GM12873 (cell line): ENCODE data around the gene ADGRV1.

ENCODE experiments used
- TF ChIP-seq, protein P1 (sequence below): IDR thresholded peaks from 2 replicates; pipeline ENCODE4 v1.5.1; 2012; ENCODE audit warnings: low read depth, mild to moderate bottlenecking, moderate library complexity, low read length, control low read depth; ENCODE audit not compliant: insufficient read depth; ENCODE audit errors: missing control alignments

The ADGRV1 gene

DNA sequence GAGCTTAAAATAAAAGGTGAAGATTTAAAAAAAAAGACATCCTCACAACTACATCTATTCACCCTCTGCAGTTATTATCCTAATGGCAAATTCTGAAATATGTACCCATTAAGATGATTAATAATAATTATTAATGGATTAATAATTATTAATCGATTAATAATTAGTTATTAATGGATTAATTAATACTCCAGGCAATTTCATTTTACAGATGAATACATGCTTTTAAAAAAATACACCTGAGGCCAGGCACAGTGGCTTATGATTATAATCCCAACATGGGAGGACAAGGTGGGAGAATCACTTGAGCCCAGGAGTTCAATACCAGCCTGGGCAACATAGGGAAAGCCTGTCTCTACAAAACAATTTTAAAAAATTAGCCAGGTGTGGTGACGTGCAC is 642.1 kb downstream of the ADGRV1 start:
- TF ChIP-seq, protein P1, sequence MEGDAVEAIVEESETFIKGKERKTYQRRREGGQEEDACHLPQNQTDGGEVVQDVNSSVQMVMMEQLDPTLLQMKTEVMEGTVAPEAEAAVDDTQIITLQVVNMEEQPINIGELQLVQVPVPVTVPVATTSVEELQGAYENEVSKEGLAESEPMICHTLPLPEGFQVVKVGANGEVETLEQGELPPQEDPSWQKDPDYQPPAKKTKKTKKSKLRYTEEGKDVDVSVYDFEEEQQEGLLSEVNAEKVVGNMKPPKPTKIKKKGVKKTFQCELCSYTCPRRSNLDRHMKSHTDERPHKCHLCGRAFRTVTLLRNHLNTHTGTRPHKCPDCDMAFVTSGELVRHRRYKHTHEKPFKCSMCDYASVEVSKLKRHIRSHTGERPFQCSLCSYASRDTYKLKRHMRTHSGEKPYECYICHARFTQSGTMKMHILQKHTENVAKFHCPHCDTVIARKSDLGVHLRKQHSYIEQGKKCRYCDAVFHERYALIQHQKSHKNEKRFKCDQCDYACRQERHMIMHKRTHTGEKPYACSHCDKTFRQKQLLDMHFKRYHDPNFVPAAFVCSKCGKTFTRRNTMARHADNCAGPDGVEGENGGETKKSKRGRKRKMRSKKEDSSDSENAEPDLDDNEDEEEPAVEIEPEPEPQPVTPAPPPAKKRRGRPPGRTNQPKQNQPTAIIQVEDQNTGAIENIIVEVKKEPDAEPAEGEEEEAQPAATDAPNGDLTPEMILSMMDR: no peak

DNA sequence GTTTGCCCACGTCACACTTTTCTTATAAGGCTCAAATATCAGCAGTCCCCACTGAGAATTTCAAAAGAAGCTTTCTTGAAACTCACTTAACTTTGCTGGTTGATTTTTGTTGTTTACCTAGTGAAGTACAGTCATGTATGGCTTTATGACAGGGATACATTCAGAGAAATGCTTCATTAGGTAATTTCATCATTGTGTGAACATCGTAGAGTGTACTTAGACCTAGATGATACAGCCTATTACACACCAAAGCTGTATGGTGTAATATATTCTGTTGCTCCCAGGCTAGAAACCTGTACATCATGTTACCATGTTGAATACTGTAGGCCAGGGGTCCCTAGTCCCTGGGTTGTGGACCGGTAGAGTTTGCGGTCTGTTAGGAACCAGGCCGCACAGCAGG is 647.5 kb downstream of the ADGRV1 start:
- TF ChIP-seq, protein P1: no peak

DNA sequence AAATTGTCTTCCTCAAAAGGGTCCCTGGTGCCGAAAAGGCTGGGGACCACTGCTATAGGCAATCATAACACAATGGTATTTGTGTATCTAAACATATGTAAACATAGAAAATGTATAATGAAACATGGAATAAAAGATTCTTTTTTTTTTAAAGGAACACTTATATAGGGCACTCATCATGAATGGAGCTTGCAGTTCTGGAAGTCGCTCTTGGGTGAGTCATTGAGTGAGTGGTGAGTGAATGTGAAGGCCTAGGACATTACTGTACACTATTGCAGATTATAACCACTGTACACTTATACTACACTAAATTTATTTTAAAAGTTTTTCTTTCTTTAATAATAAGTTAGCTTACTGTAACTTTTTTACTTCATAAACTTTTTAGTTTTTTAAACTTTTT is 648.1 kb downstream of the ADGRV1 start:
- TF ChIP-seq, protein P1: no peak

DNA sequence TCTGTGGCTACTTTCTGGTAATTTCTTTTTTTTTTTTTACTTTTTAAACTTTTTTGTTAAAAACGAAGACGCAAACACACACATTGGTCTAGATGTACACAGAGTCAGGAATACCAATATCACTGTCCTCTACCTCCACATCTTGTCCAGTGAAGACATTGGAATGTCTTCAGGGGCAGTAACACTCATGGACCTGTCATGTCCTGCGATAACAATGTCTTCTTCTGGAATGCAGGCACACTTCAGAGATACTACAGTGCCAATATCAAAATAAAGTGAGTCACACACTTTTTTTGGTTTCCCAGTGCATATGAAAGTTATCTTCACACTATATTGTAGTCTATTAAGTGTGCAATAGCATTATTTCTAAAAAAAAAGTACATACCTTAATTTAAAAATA is 648.7 kb downstream of the ADGRV1 start:
- TF ChIP-seq, protein P1: no peak

DNA sequence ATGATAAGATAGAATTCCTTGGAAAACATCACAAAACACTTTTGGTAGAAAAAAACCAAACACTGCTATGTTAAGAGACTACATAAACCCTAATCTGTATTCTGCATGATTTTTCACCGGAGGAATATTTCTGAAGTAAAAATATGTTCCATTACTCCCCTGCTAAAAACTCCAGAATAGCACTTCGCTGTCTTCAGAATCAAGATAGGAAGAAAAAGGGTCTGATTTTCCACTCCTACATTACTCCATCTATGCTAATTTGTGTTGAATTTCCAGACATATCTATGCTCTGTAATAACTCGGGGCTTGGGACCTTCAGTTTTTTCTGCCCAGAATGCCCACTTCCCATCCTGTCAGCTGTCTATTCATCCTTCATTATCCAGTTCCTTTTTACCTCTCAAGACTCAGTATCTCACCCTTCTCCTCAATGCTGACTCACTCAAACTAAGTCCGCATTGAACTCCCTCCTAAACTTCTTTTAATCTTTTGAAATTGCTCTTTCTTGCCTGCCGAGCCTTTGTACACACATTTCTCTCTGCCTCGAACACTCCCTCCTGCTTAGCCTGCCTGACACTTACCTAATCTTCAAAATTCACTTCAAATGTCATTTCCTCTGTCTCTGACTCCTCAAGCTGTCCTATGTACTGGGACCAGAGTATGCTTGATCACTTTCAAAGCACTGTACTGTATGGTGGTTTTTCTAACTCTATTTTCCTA is 653.6 kb downstream of the ADGRV1 start:
- TF ChIP-seq, protein P1: no peak

DNA sequence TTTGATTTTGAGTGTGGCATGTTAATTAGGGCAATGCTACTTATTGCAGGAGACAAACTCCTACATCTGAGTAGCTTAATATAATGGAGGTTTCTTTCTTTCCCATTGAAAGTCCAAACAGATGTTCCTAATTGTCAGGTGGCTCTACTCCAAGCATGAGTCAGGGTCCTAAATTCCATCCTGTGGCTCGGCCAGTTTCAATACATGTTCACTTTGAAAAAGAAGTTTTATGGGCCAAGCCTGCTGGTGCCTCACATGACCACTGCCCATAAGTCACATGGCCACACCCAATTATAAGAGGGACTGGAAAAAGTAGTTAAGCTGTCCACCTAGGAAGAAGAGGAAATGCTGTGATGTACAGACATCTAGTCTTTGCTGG is 654.1 kb downstream of the ADGRV1 start:
- TF ChIP-seq, protein P1: no peak
